Stimulated activated CD8-positive, alpha-beta memory T cell treated with anti-CD3 and anti-CD28 coated beads, Interleukin-7, amount 100 ng/mL, for 4 hours (primary cell): ENCODE data around the gene CCDC85B.
A peak's percentile ranks its signal among the peaks of the same experiment; 100 is the strongest.
"Not testable (repeated sequence)": the region's sequence is repeated elsewhere in the genome, so short reads cannot be mapped to it uniquely, and the experiment has no call there.

Source experiments
- DNase-seq, 2 donors: peaks; one replicate each; pipeline ENCODE4 v3.0.0-alpha.2; 2020; ENCODE audit warnings: low read depth in 2 of 2

CCDC85B gene

GRCh38 chr11:65887723-65888162 lies 2.7 kb upstream of the CCDC85B start:
- DNase-seq: no peak

- peak; percentile 90 to 95 for DNase-seq
Observed at GRCh38 chr11:65888163-65888814, 2.2 kb upstream of the CCDC85B start, which contains the start of gene FIBP. FIBP (minus strand) TSS chr11:65888471; CDS start chr11:65888418, 53 bp downstream.

GRCh38 chr11:65891219-65892136 lies 1.0 kb downstream of the CCDC85B start:
- no peak for DNase-seq

GRCh38 chr11:65892137-65892540 lies 1.7 kb downstream of the CCDC85B start:
- not testable (repeated sequence) for DNase-seq

- DNase-seq: no peak
Observed at GRCh38 chr11:65892661-65893317, 2.3 kb downstream of the CCDC85B start.

GRCh38 chr11:65894034-65894591 lies 3.6 kb downstream of the CCDC85B start:
- no peak for DNase-seq

- no peak for DNase-seq
Observed at GRCh38 chr11:65895482-65895981, 5.1 kb downstream of the CCDC85B start.

GRCh38 chr11:65896034-65896999 lies 5.8 kb downstream of the CCDC85B start:
- DNase-seq: no peak

GRCh38 chr11:65897020-65897471 lies 6.6 kb downstream of the CCDC85B start:
- DNase-seq: no peak

GRCh38 chr11:65898656-65899355 lies 8.3 kb downstream of the CCDC85B start:
- no peak for DNase-seq

- DNase-seq: peak; percentile 68 to 79
Observed at GRCh38 chr11:65899356-65900124, 9.1 kb downstream of the CCDC85B start.

GRCh38 chr11:65900125-65900898 lies 9.8 kb downstream of the CCDC85B start, which contains the start of gene FOSL1:
FOSL1 (minus strand) TSS chr11:65900388; CDS start chr11:65900339, 49 bp downstream.
- DNase-seq: peak; percentile 90 to 94

GRCh38 chr11:65900899-65901180 lies 10.4 kb downstream of the CCDC85B start:
- no peak for DNase-seq

GRCh38 chr11:65903068-65903481 lies 12.6 kb downstream of the CCDC85B start:
- DNase-seq: no peak

- DNase-seq: no peak
Observed at GRCh38 chr11:65903715-65904114, 13.2 kb downstream of the CCDC85B start.

- no peak for DNase-seq
Observed at GRCh38 chr11:65906602-65907001, 16.1 kb downstream of the CCDC85B start.

GRCh38 chr11:65907878-65908277 lies 17.4 kb downstream of the CCDC85B start:
- DNase-seq: no peak
